Activated CD4-positive, alpha-beta T cell treated with anti-CD3 and anti-CD28 coated beads, Interleukin-2, amount 50 U/mL, for 16 hours (primary cell): Measurements from ENCODE around the gene PIEZO1.
"Not testable (repeated sequence)": the region's sequence is repeated elsewhere in the genome, so short reads cannot be mapped to it uniquely, and the experiment has no call there.

ENCODE experiments used
- DNase-seq: peaks from one replicate; pipeline ENCODE4 v3.0.0-alpha.2; 2020

Gene PIEZO1

DNA sequence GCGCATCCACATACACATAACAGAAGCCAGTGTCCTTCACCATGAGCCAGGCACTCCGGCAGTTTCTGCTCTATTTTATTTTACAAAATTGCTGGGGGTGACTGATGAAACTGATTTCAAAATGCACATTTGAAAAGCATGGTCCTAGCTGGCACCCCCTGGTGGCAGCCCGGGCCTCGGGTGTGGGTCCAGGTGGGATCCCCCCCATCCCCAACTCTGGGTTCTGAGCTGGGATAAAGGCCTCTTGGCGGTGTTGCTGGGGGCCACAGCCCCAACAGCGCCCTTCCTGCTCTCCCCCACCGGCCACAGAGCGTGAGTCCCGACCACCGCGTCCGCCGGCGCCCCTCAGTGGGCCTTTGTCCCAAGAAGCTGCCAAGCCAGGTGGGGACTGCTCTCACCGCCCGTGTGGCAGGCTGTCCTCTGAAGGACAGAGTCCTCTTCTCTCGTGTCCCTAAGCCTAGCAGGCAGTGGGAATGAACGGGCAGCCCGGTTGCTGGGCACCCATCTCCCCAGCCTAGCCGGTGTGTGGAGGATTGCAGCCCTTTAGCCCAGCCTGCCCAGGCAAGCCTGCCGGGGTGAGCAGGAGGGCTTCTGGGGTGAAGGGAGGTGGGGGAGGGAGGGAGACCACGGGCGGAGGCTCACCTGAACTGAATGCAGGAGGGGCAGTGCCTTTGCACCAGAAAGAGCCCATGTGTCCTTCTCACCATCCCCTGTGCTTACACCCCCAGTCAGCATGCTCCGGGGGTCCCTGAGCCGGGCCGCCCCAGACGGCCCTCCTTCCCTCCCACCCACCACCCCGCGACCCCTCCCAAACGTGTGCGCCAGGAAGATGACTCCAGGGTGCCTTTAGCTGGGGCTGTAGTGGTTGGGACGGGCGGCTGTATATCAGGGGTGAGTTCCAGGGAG lies 99.6 kb downstream of the PIEZO1 start:
- peak; percentile 44 for DNase-seq

DNA sequence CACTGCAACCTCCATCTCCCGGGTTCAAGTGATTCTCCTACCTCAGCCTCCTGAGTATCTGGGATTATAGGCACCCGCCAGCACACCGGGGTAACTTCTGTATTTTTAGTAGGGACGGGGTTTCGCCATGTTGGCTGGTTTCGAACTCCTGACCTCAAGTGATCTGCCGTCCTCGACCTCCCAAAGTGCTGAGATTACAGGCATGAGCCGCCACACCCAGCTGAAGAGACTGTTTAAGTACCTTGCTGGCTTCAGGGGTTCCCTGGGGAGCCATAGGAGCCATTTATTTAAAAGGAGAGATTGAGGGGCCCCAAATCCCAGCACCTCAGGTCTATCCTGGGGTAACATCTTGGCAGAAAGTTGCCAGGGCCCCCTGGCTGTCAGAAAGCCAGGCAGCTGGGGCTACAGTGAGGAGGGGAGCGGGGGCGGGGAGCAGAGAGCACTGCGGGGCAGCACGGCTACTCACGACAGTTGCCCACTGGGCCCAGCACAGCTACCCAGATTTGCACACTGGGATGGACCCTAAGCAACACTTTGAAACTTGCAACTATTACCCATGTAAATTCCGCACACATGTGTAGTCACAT lies 100.4 kb downstream of the PIEZO1 start:
- no peak for DNase-seq

DNA sequence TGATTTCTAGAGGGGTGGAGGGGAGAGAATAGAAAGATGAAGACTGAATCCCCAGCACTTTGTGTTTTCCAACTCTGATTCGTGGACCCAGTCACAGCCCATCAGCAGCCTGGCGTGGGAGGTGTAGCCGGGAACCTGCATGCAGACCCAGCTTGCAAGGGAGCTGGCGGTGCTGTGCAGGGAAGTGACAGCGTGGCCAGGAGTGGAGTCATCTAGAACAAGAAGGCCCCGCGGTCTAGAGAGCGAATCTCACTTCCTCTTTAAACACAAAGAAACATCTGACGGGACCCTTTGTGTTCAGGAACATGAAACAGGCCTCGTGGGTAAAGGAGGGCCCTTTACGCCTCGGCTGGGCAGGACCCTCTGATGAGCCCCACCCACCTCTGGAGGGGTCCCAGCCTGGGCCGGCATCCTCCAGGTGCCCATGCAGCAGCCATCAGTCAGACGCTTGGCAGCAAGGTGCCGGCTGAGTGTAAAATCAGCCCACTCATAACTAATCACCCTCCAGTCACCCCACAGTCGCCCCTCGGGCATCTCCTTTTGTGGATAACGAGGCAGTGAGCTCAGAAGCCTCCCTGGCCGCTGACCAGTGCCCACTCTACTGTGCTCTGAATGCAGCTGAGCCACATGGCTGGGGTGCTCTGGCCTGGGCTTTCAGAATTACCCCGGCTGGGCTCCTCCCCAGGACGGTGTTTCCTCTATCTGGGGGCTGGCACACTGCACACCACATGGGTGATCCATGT lies 103.1 kb downstream of the PIEZO1 start:
- DNase-seq: peak; percentile 76

DNA sequence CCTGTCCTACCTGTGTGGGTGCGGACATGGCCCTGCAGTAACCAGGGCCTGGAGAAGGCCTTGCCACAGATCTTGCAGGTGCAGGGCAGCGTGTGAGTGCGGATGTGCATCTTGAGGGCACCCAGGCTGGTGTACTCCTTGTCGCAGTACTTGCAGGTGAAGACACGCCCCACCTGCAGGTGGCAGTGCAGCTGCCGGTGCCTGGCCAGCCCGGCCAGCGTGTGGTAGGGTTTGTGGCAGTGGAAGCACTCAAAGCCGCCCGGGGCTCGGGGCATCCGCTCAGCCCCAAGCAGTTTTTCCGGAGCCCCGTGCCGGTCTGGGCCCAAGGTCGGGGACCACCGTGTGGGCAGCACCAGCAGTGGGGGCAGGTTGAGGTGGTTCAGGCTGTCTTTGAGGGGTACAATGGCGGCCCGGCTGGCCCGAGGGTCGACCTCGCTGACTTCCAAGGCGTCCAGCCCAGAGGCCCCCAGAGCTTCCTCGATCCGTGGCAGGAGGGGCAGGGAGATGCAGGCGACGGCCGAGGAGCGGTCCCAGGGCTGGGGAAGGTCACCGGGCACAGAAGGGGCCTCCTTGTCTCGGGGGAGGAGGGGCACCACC lies 103.8 kb downstream of the PIEZO1 start:
- peak; percentile 63 for DNase-seq

DNA sequence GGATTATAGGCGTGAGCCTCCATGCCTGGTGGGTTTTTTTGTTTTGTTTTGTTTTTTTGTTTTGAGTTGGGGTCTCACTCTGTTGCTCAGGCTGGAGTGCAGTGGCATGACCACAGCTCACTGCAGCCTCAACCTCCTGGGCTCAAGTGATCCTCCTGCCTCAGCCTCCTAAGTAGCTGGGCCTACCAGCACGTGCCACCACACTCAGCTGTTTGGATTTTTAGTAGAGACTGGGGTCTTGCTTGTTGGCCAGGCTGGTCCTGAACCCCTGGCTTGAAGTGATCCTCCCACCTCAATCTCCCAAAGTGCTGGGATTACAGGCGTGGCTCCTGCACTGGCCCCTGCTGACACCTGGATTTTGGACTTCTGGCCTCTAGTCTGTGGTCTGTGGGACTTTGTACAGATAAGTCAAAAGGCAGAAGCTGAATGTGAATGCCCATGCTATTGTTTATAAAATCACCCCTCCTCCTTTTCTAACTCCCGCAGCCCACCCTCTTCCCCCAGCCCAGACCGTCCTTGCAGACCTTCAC lies 104.4 kb downstream of the PIEZO1 start:
- DNase-seq: no peak

DNA sequence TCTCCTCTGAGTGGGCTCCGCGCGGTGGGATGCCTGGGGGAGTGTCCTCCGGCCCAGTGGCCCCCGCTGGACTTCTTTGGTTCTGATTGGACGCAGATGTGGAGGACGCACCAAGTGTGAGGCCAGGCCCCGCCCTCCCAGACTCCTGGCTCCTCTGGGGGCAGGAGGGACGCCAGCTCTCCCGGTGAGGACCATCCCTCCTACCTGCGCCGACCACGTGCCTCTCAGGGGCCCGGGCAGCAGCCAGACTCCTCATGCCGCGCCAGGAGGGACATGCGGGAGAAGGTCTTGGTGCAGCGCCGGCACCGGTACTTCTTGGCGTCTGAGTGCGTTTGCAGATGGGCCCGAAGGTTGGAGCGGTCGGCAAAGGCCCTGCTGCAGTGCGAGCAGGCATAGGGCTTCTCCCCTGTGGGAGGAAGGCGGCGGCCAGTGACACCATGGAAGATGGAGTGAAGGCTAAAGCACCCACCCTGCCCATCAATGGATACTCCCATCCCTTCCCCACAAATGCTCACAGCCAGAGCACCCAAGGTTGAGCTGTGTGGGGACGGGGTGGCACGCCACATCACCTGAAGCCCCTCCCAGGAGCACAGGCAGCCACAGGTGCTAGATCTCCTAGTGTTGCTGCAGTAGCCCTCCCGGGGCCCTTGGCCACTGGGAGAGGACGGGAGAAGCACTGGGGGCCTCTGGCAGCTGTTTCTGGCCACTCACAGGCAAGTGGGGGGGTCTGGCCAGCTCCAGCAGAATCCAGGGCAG lies 106.6 kb downstream of the PIEZO1 start:
- DNase-seq: no peak

DNA sequence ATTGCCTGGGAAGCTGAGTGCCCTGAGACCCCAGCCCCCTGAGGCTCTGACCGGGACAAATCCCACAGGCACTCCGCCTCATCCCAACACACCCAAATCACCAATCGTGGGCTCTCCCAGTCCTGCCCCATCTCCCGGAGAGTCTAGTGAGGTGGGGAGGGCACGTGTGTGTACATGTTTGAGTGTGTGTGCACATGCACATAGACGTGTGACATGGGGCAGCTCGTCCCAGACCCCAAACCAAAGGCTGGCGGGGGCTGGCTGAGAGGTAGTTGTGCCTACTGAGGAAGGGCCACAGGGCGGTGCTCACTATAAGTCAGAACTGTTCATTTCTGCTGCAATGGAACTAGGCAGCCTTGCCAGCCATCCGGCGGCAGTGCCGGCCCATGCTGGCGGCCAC lies 107.3 kb downstream of the PIEZO1 start:
- DNase-seq: no peak

DNA sequence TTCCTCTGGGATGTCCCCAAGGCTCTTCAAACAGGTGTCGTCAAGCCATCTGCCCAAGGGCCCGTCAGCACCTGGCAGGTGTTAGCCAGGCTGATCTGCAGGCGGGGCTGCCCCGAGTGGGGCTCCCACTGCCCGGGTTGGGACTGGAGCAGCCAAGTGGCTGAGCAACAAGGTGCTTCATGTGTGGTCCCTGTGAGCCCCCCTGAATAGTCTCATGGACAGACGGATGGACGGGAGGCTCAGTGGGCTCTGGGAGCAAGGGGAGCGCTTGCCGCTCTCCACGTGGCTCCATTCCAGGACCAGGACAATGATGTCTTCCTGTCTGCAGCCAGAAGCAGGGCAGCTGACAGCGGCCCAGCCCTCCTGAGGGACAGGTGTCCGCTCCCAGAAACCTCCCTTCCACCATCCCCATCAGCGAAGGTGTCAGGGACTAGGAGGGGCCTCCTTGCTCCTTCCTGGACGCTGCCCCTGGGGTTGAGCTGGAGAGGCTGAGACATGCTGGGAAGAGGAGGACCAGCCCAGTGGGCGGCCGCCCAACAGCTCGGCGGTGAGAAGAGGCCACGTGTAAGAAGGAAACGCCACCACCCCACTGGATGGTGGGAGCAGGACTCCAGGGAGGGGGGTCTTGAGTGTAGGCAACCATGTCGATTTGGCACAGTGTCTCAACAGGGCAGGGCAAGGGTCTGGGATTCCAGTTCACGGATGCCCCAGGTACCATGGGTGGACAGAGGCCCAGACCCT lies 108.3 kb downstream of the PIEZO1 start:
- DNase-seq: no peak

DNA sequence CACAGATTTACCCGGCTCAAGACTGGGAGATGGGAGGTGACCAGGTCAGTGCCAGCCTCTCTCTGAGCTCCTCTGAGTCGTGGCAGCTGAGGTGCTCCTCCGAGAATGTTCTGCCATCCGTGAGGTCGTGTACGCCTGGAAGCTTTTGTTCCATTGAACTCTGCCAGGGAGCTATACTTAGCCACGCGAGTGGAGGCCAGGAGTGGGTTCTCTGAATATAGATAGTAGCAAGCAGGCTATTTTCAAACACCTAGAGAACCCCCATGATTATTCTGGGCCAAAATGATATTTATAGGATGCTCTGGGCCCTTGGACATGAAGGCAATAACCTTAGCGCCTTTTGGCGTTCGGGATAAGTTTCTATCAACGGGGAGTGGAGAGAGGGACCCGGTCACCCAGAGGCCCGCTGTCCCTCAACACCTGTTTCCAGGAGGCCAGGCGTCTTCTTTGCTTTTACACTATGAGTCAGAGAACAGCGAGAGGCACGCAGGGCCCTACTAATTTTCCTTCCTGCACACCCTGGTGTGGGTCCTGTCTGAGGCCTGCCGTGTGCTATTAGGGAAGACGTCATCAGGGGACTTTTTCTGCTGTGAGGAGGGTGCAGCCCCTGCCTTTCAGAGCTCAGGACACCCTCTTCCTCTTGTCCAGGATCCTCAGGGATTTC lies 111.2 kb downstream of the PIEZO1 start:
- no peak for DNase-seq

DNA sequence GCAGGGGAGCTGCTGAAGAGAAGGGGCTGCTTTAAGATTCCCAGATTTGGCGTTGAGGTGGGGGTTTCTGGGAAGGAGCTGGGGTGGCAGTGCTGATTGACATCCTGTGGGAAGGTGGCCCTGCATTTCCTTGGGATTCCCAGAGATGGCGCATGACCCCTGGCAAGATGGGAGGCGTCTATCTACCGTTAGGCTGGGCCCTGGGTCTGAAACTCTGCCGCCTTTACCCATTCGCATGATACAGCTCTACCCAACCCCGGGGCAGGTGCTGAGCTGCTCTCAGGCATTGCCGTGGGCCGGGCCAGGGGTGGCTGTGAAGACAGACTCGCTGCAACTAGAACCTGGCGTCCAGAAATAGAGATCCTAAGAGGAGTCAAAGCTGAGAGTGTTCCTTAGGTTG lies 112.2 kb downstream of the PIEZO1 start:
- no peak for DNase-seq

DNA sequence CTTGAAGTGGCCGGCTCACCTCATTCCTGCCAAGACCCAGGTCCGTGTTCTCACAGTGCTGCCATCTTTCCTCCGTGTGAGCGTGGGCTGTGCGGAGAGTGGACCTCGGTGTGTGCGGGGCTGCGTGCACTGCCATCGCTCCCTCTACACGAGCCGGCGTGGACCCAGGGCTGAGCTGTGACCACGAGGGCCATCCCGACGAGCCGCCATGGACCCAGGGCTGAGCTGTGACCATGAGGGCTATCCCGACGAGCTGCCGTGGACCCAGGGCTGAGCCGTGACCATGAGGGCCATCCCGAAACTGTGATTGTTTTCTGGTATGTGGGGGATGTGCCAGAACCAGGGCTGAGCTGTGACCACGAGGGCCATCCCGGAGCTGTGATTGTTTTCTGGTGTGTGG lies 113.2 kb downstream of the PIEZO1 start:
- DNase-seq: no peak

DNA sequence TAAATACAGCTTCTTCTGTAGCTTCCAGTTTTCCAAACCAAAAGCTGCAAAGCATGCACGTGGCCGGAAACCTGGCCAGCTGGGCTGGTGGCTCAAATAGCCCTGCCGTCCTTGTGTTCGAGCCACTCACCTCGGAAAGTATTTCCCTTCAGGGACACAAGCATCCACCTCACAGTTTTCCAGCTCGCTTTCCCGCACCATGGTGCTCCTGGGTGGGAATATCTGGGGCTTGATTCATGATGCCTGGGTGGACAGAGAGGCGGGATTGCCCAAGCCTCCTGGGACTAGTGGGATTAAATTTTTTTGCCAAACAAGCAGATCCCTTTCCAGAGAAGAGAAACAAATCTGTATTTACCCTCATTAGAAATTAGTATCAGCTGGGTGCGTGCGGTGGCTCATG lies 115.0 kb downstream of the PIEZO1 start:
- DNase-seq: no peak

DNA sequence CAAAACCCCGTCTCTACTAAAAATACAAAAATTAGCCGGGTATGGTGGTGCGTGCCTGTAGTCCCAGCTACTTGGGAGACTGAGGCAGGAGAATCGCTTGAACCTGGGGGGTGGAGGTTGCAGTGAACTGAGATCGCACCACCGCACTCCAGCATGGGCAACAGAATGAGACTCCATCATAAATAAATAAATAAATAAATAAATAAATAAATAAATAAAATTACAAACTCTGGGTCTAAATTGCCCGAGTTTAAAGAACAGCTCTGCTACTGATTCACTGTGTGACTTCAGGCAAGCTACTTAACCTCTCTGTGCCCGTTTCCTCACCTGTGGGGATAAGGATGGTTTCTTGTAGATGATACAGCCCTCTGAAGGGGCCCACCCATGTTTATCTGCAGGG lies 115.5 kb downstream of the PIEZO1 start:
- not testable (repeated sequence) for DNase-seq

DNA sequence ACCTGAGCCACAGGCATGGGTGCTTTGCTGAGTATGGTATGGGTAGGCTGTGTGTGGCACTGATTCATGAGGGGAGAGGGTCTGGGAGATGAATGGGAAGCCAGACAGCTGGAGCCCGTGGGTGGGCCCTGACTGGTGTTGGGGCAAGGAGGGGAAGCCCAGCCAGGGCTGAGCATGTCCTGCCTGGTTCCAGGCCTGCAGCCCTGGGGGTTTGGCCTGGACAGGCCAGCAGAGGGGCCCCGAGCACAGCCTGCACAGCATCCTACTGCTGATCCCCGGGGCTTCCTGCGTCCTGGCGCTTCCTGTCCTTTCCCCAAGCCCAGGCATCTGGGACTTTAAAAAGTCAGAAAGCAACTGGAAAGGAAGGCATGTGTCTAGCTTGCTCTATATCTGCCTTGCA lies 117.6 kb downstream of the PIEZO1 start:
- no peak for DNase-seq

DNA sequence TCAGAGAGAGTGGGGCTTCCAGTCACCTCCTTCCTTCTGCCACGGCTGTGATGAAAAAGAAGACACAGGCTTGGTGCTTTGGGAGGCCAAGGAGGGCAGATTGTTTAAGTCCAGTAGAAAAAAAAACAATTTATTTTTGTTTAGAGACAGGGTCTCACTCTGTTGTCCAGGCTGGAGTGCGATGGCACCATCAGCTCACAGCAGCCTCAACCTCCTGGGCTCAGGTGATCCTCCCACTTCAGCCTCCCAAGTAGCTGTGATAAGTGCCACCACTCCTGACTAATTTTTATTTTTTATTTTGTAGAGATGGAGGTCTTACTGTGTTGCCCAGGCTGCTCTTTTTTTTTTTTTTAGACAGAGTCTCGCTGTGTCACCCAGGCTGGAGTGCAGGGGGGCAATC lies 119.5 kb downstream of the PIEZO1 start:
- no peak for DNase-seq
